Spleen (tissue), 11 donors: Measurements from ENCODE around the gene TNXB. TPM values are rescaled to one million over a fixed set of nuclear protein-coding genes. Genes with fewer than 3 reads are reported as not detected.
"Not testable (repeated sequence)": the region's sequence is repeated elsewhere in the genome, so short reads cannot be mapped to it uniquely, and the experiment has no call there.

ENCODE experiments used
- DNase-seq: peaks from one replicate; pipeline ENCODE4 v3.0.0-alpha.2; 2020
- H3K27ac ChIP-seq, 8 donors: fragments of 200-600 bp; sonication (generic) in 7 of 8; 1 replicate in 4 of 8; 2 replicates in 4 of 8; pipeline versions ENCODE4 v1.5.0 to v1.8.0; 2016 to 2021; ENCODE audit warnings: inconsistent platforms in 4 of 8, mild to moderate bottlenecking in 4 of 8, moderate library complexity in 1 of 8
- H3K27me3 ChIP-seq, 7 donors: fragments of 200-600 bp; sonication (generic) in 6 of 7; replicated peaks in 1 of 7; 1 replicate in 4 of 7; 2 replicates in 3 of 7; pipeline versions ENCODE4 v1.5.0 to v1.8.0; 2016 to 2021; ENCODE audit warnings: inconsistent platforms in 3 of 7, mild to moderate bottlenecking in 1 of 7
- H3K36me3 ChIP-seq, 6 donors: fragments of 200-600 bp; sonication (generic) in 5 of 6; 1 replicate in 4 of 6; 2 replicates in 2 of 6; pipeline versions ENCODE4 v1.5.0 to v1.8.0; 2016 to 2021; ENCODE audit warnings: inconsistent platforms in 2 of 6
- H3K4me1 ChIP-seq, 6 donors: fragments of 200-600 bp; sonication (generic) in 5 of 6; 1 replicate in 3 of 6; 2 replicates in 3 of 6; pipeline versions ENCODE4 v1.5.0 to v1.8.0; 2016 to 2021; ENCODE audit warnings: inconsistent platforms in 3 of 6
- H3K4me3 ChIP-seq, 8 donors: fragments of 200-600 bp; sonication (generic) in 7 of 8; 1 replicate in 4 of 8; 2 replicates in 4 of 8; pipeline versions ENCODE4 v1.5.0 to v1.8.0; 2016 to 2021; ENCODE audit warnings: inconsistent platforms in 4 of 8, mild to moderate bottlenecking in 4 of 8, moderate library complexity in 2 of 8
- H3K9me3 ChIP-seq, 8 donors: fragments of 200-600 bp; sonication (generic) in 7 of 8; 1 replicate in 4 of 8; 2 replicates in 4 of 8; pipeline versions ENCODE4 v1.5.0 to v1.8.0; 2016 to 2021; ENCODE audit warnings: inconsistent platforms in 4 of 8
- POLR2AphosphoS5 ChIP-seq, 3 donors: sonication (generic); formaldehyde crosslinking; IDR thresholded peaks; one replicate each; pipeline ENCODE4 v1.5.1; 2017; ENCODE audit warnings: antibody characterized with exemption in 3 of 3
- WGBS, 5 donors: extraction: QIAGEN DNeasy Blood & Tissue Kit in 3 of 5; methylation state at CpG; one replicate each; pipeline versions ENCODE4 v1.1.5 to v1.1.7; 2013 to 2018; 5-methylcytosine and 5-hydroxymethylcytosine counted together
- intact Hi-C: fragments of 100-400 bp; cut with DNase I; formaldehyde crosslinking; loops from one replicate; pipeline ENCODE4 v1.15.0; 2023; ENCODE audit warnings: low total_unique reads
- polyA plus RNA-seq, 3 donors: library from polyadenylated mRNA; stranded (reverse); fragments of 200-250 nt; gene quantifications; one replicate each; pipeline ENCODE4 v1.2.1, GENCODE V29; 2013
- small RNA-seq, 4 donors: library from RNA; depleted of rRNA; stranded (forward); fragments of <200 nt; gene quantifications; one replicate each; pipeline ENCODE3, GENCODE V24; 2016
- total RNA-seq, 7 donors: library from RNA; depleted of rRNA in 3 of 7; stranded (reverse); fragments of >200 nt in 3 of 7; fragmentation: NEBNext Ultra II Directional in 4 of 7; extraction: Animal tissue kit (Norgen Biotek cat#: 25700) in 4 of 7; gene quantifications; one replicate each; pipeline versions ENCODE4 v1.1.0 to v1.2.1, GENCODE V29; 2016 to 2021
- donor health status: healthy with polysubstance abuse.
- donor health status: DM: no; HTN: no; CAD: no; lungs with moderate emphysema.
- donor health status: DM: no; HTN: no; CAD: no.
- donor health status: Bipolar disorder and iron deficiency.
- donor health status: healthy.
- donor health status: DM: no; HTN: no; CAD: no.
- donor health status: DM: yes; HTN: yes; CAD: no.

Gene TNXB
- total and polyA plus RNA-seq, 10 donors = 13.7 to 117 (median 63.3) TPM

DNA sequence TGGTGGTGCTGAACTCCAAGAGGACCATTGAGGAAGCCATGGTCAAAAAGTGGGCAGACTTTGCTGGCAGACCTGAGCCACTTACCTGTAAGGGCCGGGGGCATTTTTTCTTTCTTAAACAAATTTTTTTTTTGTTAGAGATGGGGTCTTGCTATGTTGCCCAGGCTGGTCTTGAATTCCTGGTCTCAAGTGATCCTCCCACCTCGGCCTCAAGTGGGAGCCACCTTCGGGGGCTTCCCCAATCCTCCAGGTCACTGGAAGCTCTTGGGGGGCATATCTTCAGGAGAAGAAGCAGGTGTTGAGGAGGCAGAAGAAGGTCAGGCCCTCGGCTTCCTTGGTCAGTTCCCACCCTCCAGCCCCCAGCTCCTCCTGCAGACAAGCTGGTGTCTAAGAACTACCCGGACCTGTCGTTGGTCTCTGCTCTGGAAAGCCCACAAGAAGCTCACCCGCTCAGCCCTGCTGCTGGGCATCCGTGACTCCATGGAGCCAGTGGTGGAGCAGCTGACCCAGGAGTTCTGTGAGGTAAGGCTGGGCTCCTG, 103.1 kb downstream of the TNXB start:
- peak; percentile 46 for DNase-seq
- H3K4me1 ChIP-seq, H3K4me3 ChIP-seq, H3K36me3 ChIP-seq, intact Hi-C loops, H3K27me3 ChIP-seq, H3K9me3 ChIP-seq: not testable (repeated sequence)
- H3K27ac ChIP-seq = peak overlapping the region in 2 of 8 donors; percentile 46 to 62
- 74 to 91% (median 81%) methylated on average over 6 to 8 of the region's 8 CpGs for WGBS, 5 donors

DNA sequence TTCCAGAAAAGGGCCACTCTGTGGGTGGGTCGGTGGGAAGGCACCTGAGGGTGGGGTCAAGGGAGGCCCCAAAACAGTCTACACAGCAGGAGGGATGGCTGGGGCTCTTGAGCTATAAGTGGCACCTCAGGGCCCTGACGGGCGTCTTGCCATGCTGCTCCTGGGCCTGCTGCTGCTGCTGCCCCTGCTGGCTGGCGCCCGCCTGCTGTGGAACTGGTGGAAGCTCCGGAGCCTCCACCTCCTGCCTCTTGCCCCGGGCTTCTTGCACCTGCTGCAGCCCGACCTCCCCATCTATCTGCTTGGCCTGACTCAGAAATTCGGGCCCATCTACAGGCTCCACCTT, 103.6 kb downstream of the TNXB start:
- H3K9me3 ChIP-seq, H3K4me3 ChIP-seq, H3K27me3 ChIP-seq, H3K4me1 ChIP-seq, H3K36me3 ChIP-seq, intact Hi-C loops: not testable (repeated sequence)
- 65 to 80% (median 75%) methylated on average over 3 to 8 of the region's 9 CpGs for WGBS, 5 donors
- peak overlapping the region in 5 of 8 donors; percentile 21 to 62 (median 45) for H3K27ac ChIP-seq
- peak; percentile 69 for DNase-seq

DNA sequence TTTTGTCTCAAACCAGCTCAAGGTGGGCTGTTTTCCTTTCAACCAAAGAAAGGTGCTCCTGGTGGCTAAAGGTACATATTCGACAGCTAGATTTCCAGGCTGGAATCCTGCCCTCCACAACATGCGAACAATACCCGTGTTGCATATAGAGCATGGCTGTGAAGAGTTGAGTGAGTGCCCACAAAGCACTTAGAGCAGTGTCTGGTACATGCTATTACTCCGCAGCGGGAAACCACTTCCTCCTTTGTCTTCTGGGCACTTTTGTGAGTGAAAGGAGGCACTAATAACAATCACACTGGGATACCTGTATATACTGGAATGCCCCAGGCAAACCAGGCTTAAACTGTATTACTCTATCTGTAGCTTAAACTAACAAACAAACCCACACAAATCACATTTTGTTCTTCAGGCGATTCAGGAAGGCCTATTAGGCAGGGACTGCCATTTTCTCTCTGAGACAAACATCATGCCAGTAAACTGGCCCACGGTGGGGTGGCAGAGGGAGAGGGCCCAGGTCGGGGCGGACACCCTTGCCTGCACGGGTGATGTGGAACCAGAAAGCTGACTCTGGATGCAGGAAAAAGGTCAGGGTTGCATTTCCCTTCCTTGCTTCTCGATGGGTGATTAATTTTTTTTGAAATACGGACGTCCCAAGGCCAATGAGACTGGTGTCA, 104.1 kb downstream of the TNXB start:
- H3K27ac ChIP-seq = peak overlapping the region in 5 of 8 donors; percentile 21 to 62 (median 45)
- H3K4me3 ChIP-seq, H3K36me3 ChIP-seq, H3K4me1 ChIP-seq, H3K27me3 ChIP-seq, intact Hi-C loops, H3K9me3 ChIP-seq: not testable (repeated sequence)
- TF ChIP-seq POLR2AphosphoS5 (IDR thresholded peaks at IDR 0.05) = peak in 1 of 3 donors; percentile 31
- peak; percentile 58 for DNase-seq
- WGBS, 5 donors = 50 to 64% (median 59%) methylated on average over 8 to 10 of the region's 13 CpGs

DNA sequence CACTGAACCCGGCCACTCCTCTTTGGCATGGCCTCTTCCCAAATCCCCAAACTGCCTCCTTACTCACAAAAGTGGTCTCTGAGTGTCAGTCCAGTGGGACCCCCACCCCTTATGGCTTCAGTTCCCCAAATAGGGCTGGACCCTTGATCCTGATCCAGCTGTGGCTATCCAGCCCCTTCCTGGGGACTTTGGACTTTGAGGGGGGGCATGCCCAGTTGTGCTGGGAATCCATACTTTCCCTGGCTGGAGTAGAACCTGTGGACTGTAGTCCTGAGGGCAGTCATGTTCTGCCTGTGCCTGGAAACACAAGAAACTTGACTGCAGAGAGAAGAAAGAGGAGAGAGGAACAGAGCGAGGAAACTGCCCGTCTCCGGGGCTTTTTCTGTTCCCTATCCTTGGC, 104.7 kb downstream of the TNXB start:
- H3K4me1 ChIP-seq, H3K27me3 ChIP-seq, H3K36me3 ChIP-seq, intact Hi-C loops, H3K4me3 ChIP-seq, H3K9me3 ChIP-seq: not testable (repeated sequence)
- 50 to 78% (median 65%) methylated on average over 3 to 4 of the region's 4 CpGs for WGBS, 5 donors
- peak overlapping the region in 3 of 8 donors; percentile 30 to 62 (median 45) for H3K27ac ChIP-seq
- peak; percentile 13 for DNase-seq

DNA sequence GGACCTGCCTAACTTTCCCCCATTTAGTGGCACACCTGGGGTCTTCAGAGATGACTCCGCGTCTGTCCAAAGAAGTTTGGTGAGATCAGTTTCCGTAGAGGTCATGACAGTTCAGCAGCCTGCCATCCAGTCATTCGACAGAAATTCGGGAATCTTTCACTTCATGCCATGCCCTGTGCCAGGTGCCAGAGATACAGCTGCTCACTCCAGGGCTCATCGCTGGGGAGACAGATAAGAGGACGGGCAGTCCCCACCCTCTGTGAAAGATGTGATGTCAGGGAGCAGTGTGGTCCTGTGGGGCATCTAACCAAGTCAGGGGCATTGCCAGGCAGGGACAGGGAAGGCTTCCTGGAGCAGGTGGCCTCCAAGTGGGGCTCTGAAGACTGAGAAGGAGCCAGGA, 105.8 kb downstream of the TNXB start:
- H3K27ac ChIP-seq, H3K9me3 ChIP-seq, H3K27me3 ChIP-seq, H3K4me3 ChIP-seq, DNase-seq, intact Hi-C loops, H3K4me1 ChIP-seq, H3K36me3 ChIP-seq: not testable (repeated sequence)
- no CpG with 5 or more reads among the region's 7 CpGs for WGBS, 5 donors

DNA sequence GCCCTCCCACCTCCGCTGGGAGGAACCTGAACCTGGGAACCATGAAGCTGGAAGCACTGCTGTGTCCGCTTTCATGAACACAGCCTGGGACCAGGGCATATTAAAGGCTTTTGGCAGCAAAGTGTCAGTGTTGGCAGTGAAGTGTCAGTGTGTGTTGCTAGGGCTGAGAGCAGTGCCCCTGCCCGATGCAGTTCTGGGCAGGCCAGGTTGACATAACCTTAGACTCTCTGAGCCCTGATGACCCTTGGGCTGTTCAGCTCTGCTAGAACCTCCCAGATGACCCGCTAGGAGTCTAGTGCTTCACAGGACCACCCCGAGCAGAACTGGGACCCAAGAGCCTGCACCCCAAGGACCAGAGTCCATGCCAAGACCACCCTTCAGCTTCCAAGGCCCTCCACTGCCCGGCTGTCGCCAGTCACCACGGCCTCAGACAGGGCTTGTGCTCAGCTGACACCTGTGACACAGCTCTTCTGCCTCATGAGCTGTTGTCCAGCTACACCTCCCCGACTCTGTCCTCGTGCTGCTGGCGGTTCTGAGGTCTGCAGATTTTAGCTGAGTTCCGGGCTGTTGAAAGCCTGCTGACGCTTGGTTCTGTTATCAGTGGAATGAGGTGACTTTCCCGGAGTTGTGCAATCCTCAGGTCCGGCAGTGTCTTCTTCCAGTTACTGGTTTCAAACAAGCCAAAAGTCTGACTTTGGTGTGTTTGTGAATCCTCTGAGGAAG, 106.4 kb downstream of the TNXB start:
- H3K4me1 ChIP-seq, intact Hi-C loops, H3K27me3 ChIP-seq, H3K36me3 ChIP-seq, H3K27ac ChIP-seq, DNase-seq, H3K4me3 ChIP-seq, H3K9me3 ChIP-seq: not testable (repeated sequence)
- WGBS, 5 donors = no CpG with 5 or more reads among the region's 15 CpGs

DNA sequence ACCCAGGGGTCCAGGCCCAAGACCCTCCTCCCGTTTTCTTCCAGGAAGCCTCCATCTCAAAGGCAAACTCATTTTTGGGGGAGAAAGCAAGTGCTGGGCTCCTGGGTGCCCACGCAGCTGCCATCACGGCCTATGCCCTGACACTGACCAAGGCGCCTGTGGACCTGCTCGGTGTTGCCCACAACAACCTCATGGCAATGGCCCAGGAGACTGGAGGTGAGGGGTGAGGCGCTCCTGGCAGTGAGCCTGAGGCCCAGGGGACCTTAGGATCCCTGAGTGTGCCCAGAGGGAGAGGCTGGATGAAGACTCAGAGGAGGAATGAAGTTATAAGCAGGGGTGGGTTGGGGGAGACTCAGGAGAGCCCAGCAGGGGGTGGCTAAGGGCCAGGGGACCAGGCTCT, 112.8 kb downstream of the TNXB start:
- intact Hi-C loops, H3K9me3 ChIP-seq, H3K36me3 ChIP-seq, H3K4me1 ChIP-seq, DNase-seq, H3K4me3 ChIP-seq, H3K27ac ChIP-seq, H3K27me3 ChIP-seq: not testable (repeated sequence)
- 90 to 94% (median 94%) methylated on average over 4 to 6 of the region's 6 CpGs for WGBS, 5 donors

DNA sequence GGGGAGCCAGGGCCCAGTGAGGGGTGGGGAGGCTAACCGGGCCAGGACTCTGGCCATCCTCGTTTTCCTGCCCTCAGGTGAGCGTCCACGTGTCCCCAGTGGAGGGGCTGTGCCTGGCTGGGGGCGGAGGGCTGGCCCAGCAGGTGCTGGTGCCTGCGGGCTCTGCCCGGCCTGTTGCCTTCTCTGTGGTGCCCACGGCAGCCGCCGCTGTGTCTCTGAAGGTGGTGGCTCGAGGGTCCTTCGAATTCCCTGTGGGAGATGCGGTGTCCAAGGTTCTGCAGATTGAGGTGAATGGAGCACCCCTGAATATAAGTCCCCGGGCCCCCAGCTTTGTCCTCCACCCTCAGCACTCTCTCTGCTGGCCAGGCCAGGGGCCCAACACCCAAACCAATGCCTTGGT, 114.7 kb downstream of the TNXB start:
- intact Hi-C loops = not testable (repeated sequence)
- 94 to 100% (median 97%) methylated on average over 5 to 10 of the region's 14 CpGs; no CpG with 5 or more reads in 2 of the 5 donors for WGBS, 5 donors

More for the DNA sequence above, 114.7 kb downstream of the TNXB start:
- not testable (repeated sequence) for H3K27ac ChIP-seq, H3K36me3 ChIP-seq, DNase-seq, H3K9me3 ChIP-seq, H3K4me3 ChIP-seq, H3K4me1 ChIP-seq, H3K27me3 ChIP-seq

Small RNA genes within 50 kb of the gene (small RNA-seq; reads per million reads assigned to genes)
- gene RNA5SP206 = 0 reads per million in 4 donors

Other genes starting within 250 kb of the TNXB start
- gene NEU1, start 246.5 kb downstream of the TNXB start, total RNA-seq = 10 to 100 TPM; 28.6 to 60.7 (median 39.0) TPM
- gene NEU1, start 246.5 kb downstream of the TNXB start, polyA plus RNA-seq = 10 to 100 TPM; 14.0 to 22.6 (median 19.4) TPM
- gene SLC44A4, start 230.3 kb downstream of the TNXB start, total RNA-seq = 1 to 10 TPM; 1.0 to 5.9 (median 3.3) TPM
- gene SLC44A4, start 230.3 kb downstream of the TNXB start, polyA plus RNA-seq = under 1 TPM; 0.20 to 0.83 (median 0.26) TPM
- gene EHMT2, start 211.6 kb downstream of the TNXB start, total RNA-seq = 10 to 100 TPM; 38.6 to 60.7 (median 49.0) TPM
- 10 to 100 TPM; 36.5 to 66.1 (median 57.7) TPM for gene EHMT2, start 211.6 kb downstream of the TNXB start, polyA plus RNA-seq
- gene ZBTB12, start 207.3 kb downstream of the TNXB start, total RNA-seq = 1 to 10 TPM; 1.3 to 4.6 (median 4.2) TPM
- gene ZBTB12, start 207.3 kb downstream of the TNXB start, polyA plus RNA-seq = 1 to 10 TPM; 1.5 to 4.3 (median 2.4) TPM
- 100 to 1,000 TPM in 2 of 7 donors, 10 to 100 TPM in 5; 62.5 to 173 (median 83.2) TPM for gene C2, start 181.6 kb downstream of the TNXB start, total RNA-seq
- 10 to 100 TPM; 17.2 to 28.4 (median 25.4) TPM for gene C2, start 181.6 kb downstream of the TNXB start, polyA plus RNA-seq
- gene CFB, start 163.2 kb downstream of the TNXB start, total RNA-seq = 10 to 100 TPM in 6 of 7 donors, 1 to 10 TPM in 1; 5.4 to 35.8 (median 20.1) TPM
- 10 to 100 TPM; 24.1 to 31.2 (median 24.3) TPM for gene CFB, start 163.2 kb downstream of the TNXB start, polyA plus RNA-seq
- 10 to 100 TPM; 37.4 to 50.7 (median 44.8) TPM for gene NELFE, start 150.4 kb downstream of the TNXB start, total RNA-seq
- 10 to 100 TPM; 35.0 to 47.1 (median 45.3) TPM for gene NELFE, start 150.4 kb downstream of the TNXB start, polyA plus RNA-seq
- 100 to 1,000 TPM in 1 of 7 donors, 10 to 100 TPM in 6; 52.1 to 102 (median 75.7) TPM for gene SKIC2, start 150.2 kb downstream of the TNXB start, total RNA-seq
- gene SKIC2, start 150.2 kb downstream of the TNXB start, polyA plus RNA-seq = 100 to 1,000 TPM in 2 of 3 donors, 10 to 100 TPM in 1; 61.8 to 107 (median 102) TPM
- gene DXO, start 137.2 kb downstream of the TNXB start, total RNA-seq = 10 to 100 TPM; 21.0 to 34.3 (median 26.2) TPM
- gene DXO, start 137.2 kb downstream of the TNXB start, polyA plus RNA-seq = 10 to 100 TPM; 19.1 to 28.1 (median 26.3) TPM
- gene C4A, start 127.3 kb downstream of the TNXB start, total RNA-seq = 100 to 1,000 TPM; 101 to 332 (median 166) TPM
- 10 to 100 TPM; 50.1 to 58.3 (median 53.5) TPM for gene C4A, start 127.3 kb downstream of the TNXB start, polyA plus RNA-seq
- gene C4B, start 94.5 kb downstream of the TNXB start, total RNA-seq = 100 to 1,000 TPM in 5 of 7 donors, 10 to 100 TPM in 2; 88.6 to 308 (median 165) TPM
- gene C4B, start 94.5 kb downstream of the TNXB start, polyA plus RNA-seq = 10 to 100 TPM; 57.8 to 66.9 (median 63.1) TPM
- 10 to 100 TPM in 2 of 7 donors, 1 to 10 TPM in 5; 4.9 to 14.3 (median 7.1) TPM for gene CYP21A2, start 70.9 kb downstream of the TNXB start, total RNA-seq
- gene CYP21A2, start 70.9 kb downstream of the TNXB start, polyA plus RNA-seq = 1 to 10 TPM in 2 of 3 donors, under 1 TPM in 1; 0.97 to 2.4 (median 2.2) TPM
- gene ATF6B, start 18.9 kb upstream of the TNXB start, total RNA-seq = 100 to 1,000 TPM in 4 of 7 donors, 10 to 100 TPM in 3; 79.1 to 126 (median 101) TPM
- 10 to 100 TPM; 45.3 to 72.7 (median 46.2) TPM for gene ATF6B, start 18.9 kb upstream of the TNXB start, polyA plus RNA-seq
- gene FKBPL, start 20.9 kb upstream of the TNXB start, total RNA-seq = 1 to 10 TPM; 2.9 to 5.8 (median 4.3) TPM
- gene FKBPL, start 20.9 kb upstream of the TNXB start, polyA plus RNA-seq = 1 to 10 TPM; 4.7 to 6.1 (median 6.0) TPM
- 1 to 10 TPM in 2 of 7 donors, under 1 TPM in 5; 0.28 to 1.7 (median 0.85) TPM for gene PRRT1, start 42.6 kb upstream of the TNXB start, total RNA-seq
- 1 to 10 TPM; 1.1 to 2.3 (median 1.9) TPM for gene PRRT1, start 42.6 kb upstream of the TNXB start, polyA plus RNA-seq
- 10 to 100 TPM; 12.7 to 26.7 (median 19.2) TPM for gene PPT2, start 44.8 kb upstream of the TNXB start, total RNA-seq
- 1 to 10 TPM; 2.3 to 7.6 (median 3.7) TPM for gene PPT2, start 44.8 kb upstream of the TNXB start, polyA plus RNA-seq
- 10 to 100 TPM in 3 of 7 donors, 1 to 10 TPM in 4; 4.4 to 17.4 (median 9.9) TPM for gene EGFL8, start 55.3 kb upstream of the TNXB start, total RNA-seq
- gene EGFL8, start 55.3 kb upstream of the TNXB start, polyA plus RNA-seq = 10 to 100 TPM in 2 of 3 donors, 1 to 10 TPM in 1; 6.8 to 32.8 (median 30.5) TPM
- 10 to 100 TPM; 27.9 to 39.7 (median 35.6) TPM for gene AGPAT1, start 66.7 kb upstream of the TNXB start, total RNA-seq
- gene AGPAT1, start 66.7 kb upstream of the TNXB start, polyA plus RNA-seq = 10 to 100 TPM; 13.6 to 23.3 (median 18.4) TPM
- 10 to 100 TPM; 36.0 to 70.3 (median 46.0) TPM for gene RNF5, start 69.1 kb upstream of the TNXB start, total RNA-seq
- 10 to 100 TPM; 52.2 to 77.8 (median 69.9) TPM for gene RNF5, start 69.1 kb upstream of the TNXB start, polyA plus RNA-seq
- gene AGER, start 74.9 kb upstream of the TNXB start, total RNA-seq = 10 to 100 TPM in 6 of 7 donors, 1 to 10 TPM in 1; 7.4 to 32.9 (median 21.3) TPM
- gene AGER, start 74.9 kb upstream of the TNXB start, polyA plus RNA-seq = 10 to 100 TPM; 24.1 to 50.9 (median 38.0) TPM
- gene PBX2, start 80.9 kb upstream of the TNXB start, total RNA-seq = 100 to 1,000 TPM in 4 of 7 donors, 10 to 100 TPM in 3; 77.6 to 160 (median 130) TPM
- 10 to 100 TPM; 29.6 to 85.2 (median 41.2) TPM for gene PBX2, start 80.9 kb upstream of the TNXB start, polyA plus RNA-seq
- 100 to 1,000 TPM; 140 to 215 (median 187) TPM for gene GPSM3, start 83.3 kb upstream of the TNXB start, total RNA-seq
- 100 to 1,000 TPM; 202 to 263 (median 233) TPM for gene GPSM3, start 83.3 kb upstream of the TNXB start, polyA plus RNA-seq
- 10 to 100 TPM; 13.5 to 23.6 (median 18.1) TPM for gene NOTCH4, start 114.7 kb upstream of the TNXB start, total RNA-seq
- 10 to 100 TPM; 20.3 to 38.0 (median 26.4) TPM for gene NOTCH4, start 114.7 kb upstream of the TNXB start, polyA plus RNA-seq